Measurements from ENCODE around the gene CCDC186. TPM values are rescaled to one million over a fixed set of nuclear protein-coding genes. Genes with fewer than 3 reads are reported as not detected.

CCDC186 gene
- polyA plus RNA-seq, 2 of the 4 experiments (the other 2 are of a cell fraction): 7.4 to 13.4 TPM

DNA sequence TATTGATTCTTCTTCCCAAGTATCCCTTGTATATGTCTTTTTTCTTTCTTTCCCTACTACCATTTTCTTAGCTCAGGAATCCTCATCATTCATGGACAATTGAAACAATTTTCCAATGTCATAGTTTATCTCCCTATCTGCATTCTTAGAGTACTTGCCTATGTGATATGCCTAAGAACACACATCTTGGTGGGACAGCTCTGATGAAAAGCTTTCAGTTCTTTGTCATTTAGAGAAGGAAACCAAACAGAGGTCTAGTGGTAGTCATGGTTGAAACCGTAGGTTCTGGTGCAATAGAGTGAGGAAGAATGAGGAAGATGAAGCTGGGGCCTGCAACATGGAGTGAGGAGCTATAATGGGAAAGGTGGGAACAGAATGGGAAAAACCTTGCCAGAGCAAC, 33.3 kb upstream of the CCDC186 start:
- Histone ChIP-seq H3K4me1 (no peaks in the 10 kb centered on the region), H3K27ac (no peak overlapping the region), H3K9me3 (no peaks in the 10 kb centered on the region), H3K4me3 (no peak overlapping the region), H3K4me2 (no peak overlapping the region)
- ChIA-PET CTCF (interaction anchor here (0.9 kb wide), 2 partner anchors 18 to 32 kb away, joined by 3 read pairs; partner anchors contain the start of gene VWA2), POLR2A (no interaction called here)
- FAIRE-seq (no peak), ATAC-seq (no peak), DNase-seq (ENCODE audit: low read depth in 1 of 2, low spot score in 1 of 2) (no peak)
- TF ChIP-seq ATOH8 (CRISPR knock-in tag; IDR thresholded peaks at IDR 0.05; ENCODE audit: low read depth): no peak
- TF ChIP-seq, protein P1, sequence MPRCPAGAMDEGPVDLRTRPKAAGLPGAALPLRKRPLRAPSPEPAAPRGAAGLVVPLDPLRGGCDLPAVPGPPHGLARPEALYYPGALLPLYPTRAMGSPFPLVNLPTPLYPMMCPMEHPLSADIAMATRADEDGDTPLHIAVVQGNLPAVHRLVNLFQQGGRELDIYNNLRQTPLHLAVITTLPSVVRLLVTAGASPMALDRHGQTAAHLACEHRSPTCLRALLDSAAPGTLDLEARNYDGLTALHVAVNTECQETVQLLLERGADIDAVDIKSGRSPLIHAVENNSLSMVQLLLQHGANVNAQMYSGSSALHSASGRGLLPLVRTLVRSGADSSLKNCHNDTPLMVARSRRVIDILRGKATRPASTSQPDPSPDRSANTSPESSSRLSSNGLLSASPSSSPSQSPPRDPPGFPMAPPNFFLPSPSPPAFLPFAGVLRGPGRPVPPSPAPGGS (IDR thresholded peaks at IDR 0.05): no peak
- no peak for TF ChIP-seq MAX (IDR thresholded peaks at IDR 0.05)
- no peak for TF ChIP-seq RARB (CRISPR knock-in tag; IDR thresholded peaks at IDR 0.05)
- WGBS (ENCODE audit: missing lambda C conversion rate): 44% methylated on average over 1 of the region's 1 CpG

DNA sequence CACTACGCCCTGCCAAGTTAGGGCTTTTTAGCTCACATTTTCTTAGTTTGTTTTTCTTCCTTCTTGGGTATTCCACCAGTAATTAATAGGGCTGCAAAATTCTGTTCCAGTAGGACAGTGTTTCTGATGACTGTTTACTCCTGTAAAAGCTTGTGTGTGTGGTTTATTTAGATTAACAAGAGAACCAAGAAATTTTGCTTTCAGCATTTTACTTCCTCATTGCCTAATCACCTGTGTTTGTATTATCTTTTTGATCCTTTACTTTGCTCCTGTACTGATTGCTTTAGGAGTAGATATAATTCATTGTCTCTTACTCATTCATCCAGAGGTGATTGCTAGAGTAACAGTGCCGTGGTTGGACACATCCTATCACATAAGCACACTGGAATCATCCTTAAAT, 32.9 kb upstream of the CCDC186 start:
- FAIRE-seq (no peak), ATAC-seq (no peak), DNase-seq (ENCODE audit: low read depth in 1 of 2, low spot score in 1 of 2) (no peak)
- ChIA-PET CTCF (interaction anchor here (0.9 kb wide), 2 partner anchors 18 to 32 kb away, joined by 3 read pairs; partner anchors contain the start of gene VWA2), POLR2A (no interaction called here)
- Histone ChIP-seq H3K4me1 (no peaks in the 10 kb centered on the region), H3K4me3 (no peak overlapping the region), H3K27ac (no peak overlapping the region), H3K9me3 (no peaks in the 10 kb centered on the region), H3K4me2 (no peak overlapping the region)
- TF ChIP-seq GATA3 (IDR thresholded peaks at IDR 0.05; ENCODE audit: borderline replicate concordance) (no peak), MAZ (IDR thresholded peaks at IDR 0.05; ENCODE audit: borderline replicate concordance, low read depth, low read length) (no peak), KDM5A (IDR thresholded peaks at IDR 0.05) (no peak), FOSB (CRISPR knock-in tag; IDR thresholded peaks at IDR 0.05) (no peak), POLR2A (IDR thresholded peaks at IDR 0.05; ENCODE audit: low read length) (no peak), TFCP2L1 (CRISPR knock-in tag; IDR thresholded peaks at IDR 0.05) (no peak), RARB (CRISPR knock-in tag; IDR thresholded peaks at IDR 0.05) (no peak), NFE2L2 (conservative IDR thresholded peaks at IDR 0.05; ENCODE audit: low read length) (no peak)
- TF ChIP-seq, protein P1 (IDR thresholded peaks at IDR 0.05): no peak
- TF ChIP-seq, protein P2, sequence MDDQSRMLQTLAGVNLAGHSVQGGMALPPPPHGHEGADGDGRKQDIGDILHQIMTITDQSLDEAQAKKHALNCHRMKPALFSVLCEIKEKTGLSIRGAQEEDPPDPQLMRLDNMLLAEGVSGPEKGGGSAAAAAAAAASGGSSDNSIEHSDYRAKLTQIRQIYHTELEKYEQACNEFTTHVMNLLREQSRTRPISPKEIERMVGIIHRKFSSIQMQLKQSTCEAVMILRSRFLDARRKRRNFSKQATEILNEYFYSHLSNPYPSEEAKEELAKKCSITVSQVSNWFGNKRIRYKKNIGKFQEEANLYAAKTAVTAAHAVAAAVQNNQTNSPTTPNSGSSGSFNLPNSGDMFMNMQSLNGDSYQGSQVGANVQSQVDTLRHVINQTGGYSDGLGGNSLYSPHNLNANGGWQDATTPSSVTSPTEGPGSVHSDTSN (IDR thresholded peaks at IDR 0.05): no peak
- TF ChIP-seq, protein P3, sequence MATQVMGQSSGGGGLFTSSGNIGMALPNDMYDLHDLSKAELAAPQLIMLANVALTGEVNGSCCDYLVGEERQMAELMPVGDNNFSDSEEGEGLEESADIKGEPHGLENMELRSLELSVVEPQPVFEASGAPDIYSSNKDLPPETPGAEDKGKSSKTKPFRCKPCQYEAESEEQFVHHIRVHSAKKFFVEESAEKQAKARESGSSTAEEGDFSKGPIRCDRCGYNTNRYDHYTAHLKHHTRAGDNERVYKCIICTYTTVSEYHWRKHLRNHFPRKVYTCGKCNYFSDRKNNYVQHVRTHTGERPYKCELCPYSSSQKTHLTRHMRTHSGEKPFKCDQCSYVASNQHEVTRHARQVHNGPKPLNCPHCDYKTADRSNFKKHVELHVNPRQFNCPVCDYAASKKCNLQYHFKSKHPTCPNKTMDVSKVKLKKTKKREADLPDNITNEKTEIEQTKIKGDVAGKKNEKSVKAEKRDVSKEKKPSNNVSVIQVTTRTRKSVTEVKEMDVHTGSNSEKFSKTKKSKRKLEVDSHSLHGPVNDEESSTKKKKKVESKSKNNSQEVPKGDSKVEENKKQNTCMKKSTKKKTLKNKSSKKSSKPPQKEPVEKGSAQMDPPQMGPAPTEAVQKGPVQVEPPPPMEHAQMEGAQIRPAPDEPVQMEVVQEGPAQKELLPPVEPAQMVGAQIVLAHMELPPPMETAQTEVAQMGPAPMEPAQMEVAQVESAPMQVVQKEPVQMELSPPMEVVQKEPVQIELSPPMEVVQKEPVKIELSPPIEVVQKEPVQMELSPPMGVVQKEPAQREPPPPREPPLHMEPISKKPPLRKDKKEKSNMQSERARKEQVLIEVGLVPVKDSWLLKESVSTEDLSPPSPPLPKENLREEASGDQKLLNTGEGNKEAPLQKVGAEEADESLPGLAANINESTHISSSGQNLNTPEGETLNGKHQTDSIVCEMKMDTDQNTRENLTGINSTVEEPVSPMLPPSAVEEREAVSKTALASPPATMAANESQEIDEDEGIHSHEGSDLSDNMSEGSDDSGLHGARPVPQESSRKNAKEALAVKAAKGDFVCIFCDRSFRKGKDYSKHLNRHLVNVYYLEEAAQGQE (IDR thresholded peaks at IDR 0.05): no peak
- 40% methylated on average over 2 of the region's 2 CpGs for WGBS (ENCODE audit: missing lambda C conversion rate)

DNA sequence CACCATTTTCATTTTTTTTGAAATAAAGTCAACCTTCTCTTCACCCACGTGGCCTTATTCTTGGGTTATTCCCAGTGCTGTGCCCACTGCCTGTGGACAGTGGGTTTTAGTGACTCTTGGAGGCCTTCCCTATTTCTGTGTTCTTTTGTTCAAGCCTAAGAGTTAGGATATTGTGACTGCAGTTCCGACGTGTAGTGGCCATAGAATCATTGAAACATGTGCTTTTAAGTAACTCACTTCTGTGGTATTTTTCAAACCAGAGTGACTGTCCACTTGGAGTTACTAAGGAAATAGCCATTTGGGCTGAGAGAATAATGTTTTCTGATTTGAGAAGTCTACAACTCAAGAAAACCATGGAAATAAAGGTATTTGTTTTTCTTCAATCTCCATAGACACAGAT, 28.8 kb upstream of the CCDC186 start:
- no peak for DNase-seq (ENCODE audit: low read depth in 1 of 2, low spot score in 1 of 2)
- Histone ChIP-seq H3K4me2 (no peak overlapping the region), H3K4me1 (no peaks in the 10 kb centered on the region), H3K9me3 (no peaks in the 10 kb centered on the region), H3K4me3 (no peak overlapping the region), H3K27ac (no peak overlapping the region)
- ChIA-PET CTCF (no interaction called here), POLR2A (no interaction called here)
- ATAC-seq: no peak
- 58% methylated on average over 3 of the region's 3 CpGs for whole genome bisulfite sequencing (ENCODE audit: missing lambda C conversion rate)
- no peak for FAIRE-seq
- TF ChIP-seq CHD4 (IDR thresholded peaks at IDR 0.05; ENCODE audit: borderline replicate concordance) (no peak), EHF (CRISPR knock-in tag; IDR thresholded peaks at IDR 0.05) (no peak), POLR2AphosphoS2 (conservative IDR thresholded peaks at IDR 0.05; ENCODE audit: low read length) (no peak), FOSB (CRISPR knock-in tag; IDR thresholded peaks at IDR 0.05) (no peak), KDM1A (IDR thresholded peaks at IDR 0.05; ENCODE audit: low read depth) (no peak), ZFP36 (IDR thresholded peaks at IDR 0.05; ENCODE audit: borderline replicate concordance, partially characterized antibody) (no peak), ESRRA (IDR thresholded peaks at IDR 0.05; ENCODE audit: borderline replicate concordance, low read length) (no peak), ZNF302 (CRISPR knock-in tag; IDR thresholded peaks at IDR 0.05) (no peak), KDM5A (IDR thresholded peaks at IDR 0.05) (no peak), SREBF2 (IDR thresholded peaks at IDR 0.05) (no peak), CBX2 (IDR thresholded peaks at IDR 0.05; ENCODE audit: borderline replicate concordance, low read depth) (no peak), RAD21 (conservative IDR thresholded peaks at IDR 0.05 in 1 of 2, IDR thresholded peaks at IDR 0.05 in 1 of 2) (no peak), POLR2A (IDR thresholded peaks at IDR 0.05; ENCODE audit: low read length) (no peak), HDAC2 (IDR thresholded peaks at IDR 0.05) (no peak), NFE2L2 (conservative IDR thresholded peaks at IDR 0.05; ENCODE audit: low read length) (no peak), MAZ (IDR thresholded peaks at IDR 0.05; ENCODE audit: borderline replicate concordance, low read depth, low read length) (no peak), EHMT2 (IDR thresholded peaks at IDR 0.05; ENCODE audit: low read depth) (no peak)
- TF ChIP-seq, protein P4, sequence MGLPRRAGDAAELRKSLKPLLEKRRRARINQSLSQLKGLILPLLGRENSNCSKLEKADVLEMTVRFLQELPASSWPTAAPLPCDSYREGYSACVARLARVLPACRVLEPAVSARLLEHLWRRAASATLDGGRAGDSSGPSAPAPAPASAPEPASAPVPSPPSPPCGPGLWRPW (IDR thresholded peaks at IDR 0.05): no peak
